RWPE1 (cell line): Measurements from ENCODE around the gene ZNF668.

Experiments
- CTCF ChIA-PET: fragments of 350-600 bp; sonication (Branson Sonifier 250); formaldehyde crosslinking; extraction: SDS; loops from one replicate; lab custom pipeline; 2021; lab: Yijun Ruan, JAX
- POLR2A ChIA-PET: fragments of 400-600 bp; formaldehyde crosslinking; extraction: SDS; loops from one replicate; lab custom pipeline; 2020; ENCODE audit warnings: antibody characterized with exemption; ENCODE audit not compliant: low non-redundant PET; lab: Yijun Ruan, JAX
- DNase-seq: peaks from one replicate; pipeline ENCODE4 v3.0.0; 2012; ENCODE audit warnings: low spot score
- H3K27ac ChIP-seq: fragments of 450-650 bp; 2 replicates; pipeline ENCODE4 v1.5.1; 2017
- CTCF ChIP-seq: fragments of 450-650 bp; conservative IDR thresholded peaks from 2 replicates; pipeline ENCODE4 v1.5.1; 2017; ENCODE audit warnings: low read depth, mild to moderate bottlenecking

ZNF668 gene

GRCh38 chr16:31033709-31034492, 40.1 kb downstream of the ZNF668 start:
- ChIA-PET POLR2A (interaction anchor here (0.7 kb wide), 1 partner anchor 58 kb away, joined by 4 read pairs; no protein-coding TSS in a partner anchor), CTCF (interaction anchor here (0.6 to 1.4 kb wide), 6 partner anchors 17 to 126 kb away, joined by 3 to 8 read pairs (median 4); no protein-coding TSS in a partner anchor)
- DNase-seq: peak; percentile 98
- H3K27ac ChIP-seq: peak overlapping the region; percentile 83
- TF ChIP-seq CTCF: no peak

- DNase-seq: peak; percentile 96
- ChIA-PET CTCF (interaction anchor here (0.5 to 1.4 kb wide), 6 partner anchors 11 to 126 kb away, joined by 3 to 5 read pairs (median 4); partner anchors contain the start of gene HSD3B7), POLR2A (no interaction called here)
- peak within 1 kb of the TSS; percentile 83 for H3K27ac ChIP-seq
- no peak for TF ChIP-seq CTCF
Measured at GRCh38 chr16:31032736-31033708, 41.0 kb downstream of the ZNF668 start, which contains the start of gene STX4. STX4 (plus strand) TSS chr16:31033558; CDS start chr16:31033806, 248 bp downstream.

GRCh38 chr16:31031276-31031675, 42.8 kb downstream of the ZNF668 start:
- no peak for DNase-seq
- ChIA-PET POLR2A (no interaction called here), CTCF (no interaction called here)
- no peak for TF ChIP-seq CTCF
- H3K27ac ChIP-seq: peak overlapping the region; percentile 15; the same call in 1 of the 2 replicates

- ChIA-PET POLR2A (interaction anchor here (0.6 kb wide), 1 partner anchor 66 kb away, joined by 3 read pairs; no protein-coding TSS in a partner anchor), CTCF (interaction anchor here (0.6 to 0.8 kb wide), 2 partner anchors 52 to 54 kb away, joined by 3 read pairs; no protein-coding TSS in a partner anchor)
- no peak for TF ChIP-seq CTCF
- H3K27ac ChIP-seq: no peak overlapping the region
- no peak for DNase-seq
Measured at GRCh38 chr16:31029272-31029671, 44.8 kb downstream of the ZNF668 start.

GRCh38 chr16:31025339-31025738, 48.7 kb downstream of the ZNF668 start:
- no peak for DNase-seq
- H3K27ac ChIP-seq: no peak overlapping the region
- CTCF ChIA-PET: no interaction called here
- no peak for TF ChIP-seq CTCF
- POLR2A ChIA-PET: no interaction called here

GRCh38 chr16:31023627-31024226, 50.3 kb downstream of the ZNF668 start:
- TF ChIP-seq CTCF: no peak
- no peak for DNase-seq
- no peak overlapping the region for H3K27ac ChIP-seq
- CTCF ChIA-PET: interaction anchor here (0.6 to 0.8 kb wide), 2 partner anchors 39 to 164 kb away, joined by 3 to 5 read pairs; partner anchors contain the start of gene HSD3B7
- POLR2A ChIA-PET: no interaction called here
